ENCODE results near the gene LSAMP.

DNA sequence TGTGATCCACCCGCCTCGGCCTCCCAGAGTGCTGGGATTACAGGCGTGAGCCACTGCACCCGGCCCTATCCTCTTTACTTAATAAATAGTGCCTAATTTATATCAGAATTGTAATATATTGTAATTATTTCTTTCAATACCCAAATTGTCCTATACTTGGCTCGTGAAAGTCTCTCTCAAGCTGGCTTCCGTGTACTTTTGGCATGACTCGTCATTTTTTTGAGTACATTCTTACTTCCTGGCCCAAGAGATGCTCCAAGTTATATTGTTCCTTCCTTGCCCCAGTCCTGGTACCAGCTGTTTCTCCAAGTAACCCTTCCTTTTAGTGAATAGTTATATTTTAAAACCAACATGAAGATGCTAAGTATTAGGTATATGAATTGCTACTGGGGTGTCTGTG lies 366.7 kb downstream of the LSAMP start:
- TF ChIP-seq, protein P1, sequence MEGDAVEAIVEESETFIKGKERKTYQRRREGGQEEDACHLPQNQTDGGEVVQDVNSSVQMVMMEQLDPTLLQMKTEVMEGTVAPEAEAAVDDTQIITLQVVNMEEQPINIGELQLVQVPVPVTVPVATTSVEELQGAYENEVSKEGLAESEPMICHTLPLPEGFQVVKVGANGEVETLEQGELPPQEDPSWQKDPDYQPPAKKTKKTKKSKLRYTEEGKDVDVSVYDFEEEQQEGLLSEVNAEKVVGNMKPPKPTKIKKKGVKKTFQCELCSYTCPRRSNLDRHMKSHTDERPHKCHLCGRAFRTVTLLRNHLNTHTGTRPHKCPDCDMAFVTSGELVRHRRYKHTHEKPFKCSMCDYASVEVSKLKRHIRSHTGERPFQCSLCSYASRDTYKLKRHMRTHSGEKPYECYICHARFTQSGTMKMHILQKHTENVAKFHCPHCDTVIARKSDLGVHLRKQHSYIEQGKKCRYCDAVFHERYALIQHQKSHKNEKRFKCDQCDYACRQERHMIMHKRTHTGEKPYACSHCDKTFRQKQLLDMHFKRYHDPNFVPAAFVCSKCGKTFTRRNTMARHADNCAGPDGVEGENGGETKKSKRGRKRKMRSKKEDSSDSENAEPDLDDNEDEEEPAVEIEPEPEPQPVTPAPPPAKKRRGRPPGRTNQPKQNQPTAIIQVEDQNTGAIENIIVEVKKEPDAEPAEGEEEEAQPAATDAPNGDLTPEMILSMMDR (conservative IDR thresholded peaks at IDR 0.05; ENCODE audit: low read depth, low read length), result no peak
- no peak for TF ChIP-seq EZH2 (IDR thresholded peaks at IDR 0.05; ENCODE audit: borderline replicate concordance, low read depth, low read length, poor library complexity, severe bottlenecking)

Data from A673 (cell line).